H1 (cell line): ENCODE measurements around the gene OPA3. TPM values are rescaled to one million over a fixed set of nuclear protein-coding genes. Genes with fewer than 3 reads are reported as not detected.

Experiments
- CTCF ChIA-PET: fragments of 300-600 bp; sonication (Branson Sonifier 250); formaldehyde crosslinking; loops from one replicate; lab custom pipeline; 2021; ENCODE audit not compliant: partially characterized antibody; lab: Charles Lee
- POLR2A ChIA-PET: fragments of 300-600 bp; sonication (Branson Sonifier 250); formaldehyde crosslinking; loops from one replicate; lab custom pipeline; 2021; ENCODE audit warnings: inconsistent platforms; ENCODE audit not compliant: partially characterized antibody; lab: Charles Lee
- DNase-seq, 2 experiments: peaks; one replicate each; pipeline versions ENCODE4 v3.0.0 to v3.0.0-alpha.2; 2010 to 2022; ENCODE audit warnings: low spot score in 2 of 2, low read depth in 1 of 2, mixed read lengths in 1 of 2
- FAIRE-seq: peaks from 2 replicates; lab custom pipeline; 2011; peaks lifted over from hg19 to GRCh38; lab: Jason Lieb, UNC
- H2AFZ ChIP-seq: 2 replicates; pipeline ENCODE4 v1.8.1; 2012; ENCODE audit warnings: low read length, inconsistent platforms
- H2AK5ac ChIP-seq: 2 replicates; pipeline ENCODE4 v1.6.1; 2013; ENCODE audit warnings: low read depth, low read length
- H2BK120ac ChIP-seq: replicated peaks from 2 replicates; pipeline ENCODE3; 2013; ENCODE audit warnings: low read depth, low read length, inconsistent platforms
- H2BK12ac ChIP-seq: 2 replicates; pipeline ENCODE4 v1.6.1; 2013; ENCODE audit warnings: low read depth, low read length
- H2BK15ac ChIP-seq: 2 replicates; pipeline ENCODE4 v1.6.1; 2013; ENCODE audit warnings: low read length
- H2BK20ac ChIP-seq: 2 replicates; pipeline ENCODE4 v1.6.1; 2013; ENCODE audit warnings: low read length
- H2BK5ac ChIP-seq: 2 replicates; pipeline ENCODE4 v1.6.1; 2013; ENCODE audit warnings: low read depth, low read length
- H3K14ac ChIP-seq: 2 replicates; pipeline ENCODE4 v1.6.1; 2013; ENCODE audit warnings: inconsistent platforms; ENCODE audit not compliant: insufficient read length
- H3K18ac ChIP-seq: 2 replicates; pipeline ENCODE4 v1.6.1; 2013; ENCODE audit warnings: low read length; ENCODE audit errors: extremely low read depth
- H3K23ac ChIP-seq: 2 replicates; pipeline ENCODE4 v1.6.1; 2013; ENCODE audit warnings: inconsistent platforms; ENCODE audit not compliant: insufficient read length
- H3K23me2 ChIP-seq: 2 replicates; pipeline ENCODE4 v1.6.1; 2013; ENCODE audit warnings: low read depth, low read length
- H3K27ac ChIP-seq: 2 replicates; pipeline ENCODE4 v1.6.1; 2011; ENCODE audit warnings: low read depth, low read length, inconsistent platforms
- H3K27me3 ChIP-seq, 4 experiments: replicated peaks in 1 of 4; 1 replicate in 1 of 4; 2 replicates in 3 of 4; pipeline versions ENCODE4 v1.6.1 to v1.8.1; 2011 to 2013; ENCODE audit warnings: low read length in 3 of 4, mild to moderate bottlenecking in 3 of 4, inconsistent platforms in 2 of 4, mixed read lengths in 2 of 4, moderate library complexity in 1 of 4; ENCODE audit not compliant: control insufficient read depth in 3 of 4, insufficient read depth in 3 of 4; ENCODE audit errors: extremely low read depth in 1 of 4
- H3K36me3 ChIP-seq, 4 experiments: 2 replicates each; pipeline versions ENCODE4 v1.6.1 to v1.8.1; 2011 to 2013; ENCODE audit warnings: mild to moderate bottlenecking in 4 of 4, low read length in 3 of 4, moderate library complexity in 2 of 4, control low read depth in 1 of 4, inconsistent platforms in 1 of 4; ENCODE audit not compliant: insufficient read depth in 4 of 4, control insufficient read depth in 2 of 4
- H3K4ac ChIP-seq: replicated peaks from 2 replicates; pipeline ENCODE3; 2013; ENCODE audit warnings: low read length, low read depth, mixed read lengths, inconsistent platforms; ENCODE audit not compliant: insufficient read length
- H3K4me1 ChIP-seq, 4 experiments: replicated peaks in 1 of 4; 1 replicate in 1 of 4; 2 replicates in 3 of 4; pipeline versions ENCODE4 v1.6.1 to v1.8.1; 2011 to 2013; ENCODE audit warnings: low read length in 3 of 4, inconsistent platforms in 2 of 4, mixed read lengths in 1 of 4; ENCODE audit not compliant: insufficient read depth in 4 of 4, control insufficient read depth in 3 of 4
- H3K4me2 ChIP-seq, 2 experiments: 2 replicates each; pipeline versions ENCODE4 v1.6.1 to v1.8.1; 2011 to 2013; ENCODE audit warnings: low read depth in 2 of 2, low read length in 2 of 2, control low read depth in 1 of 2, inconsistent platforms in 1 of 2, mild to moderate bottlenecking in 1 of 2; ENCODE audit not compliant: insufficient read depth in 1 of 2
- H3K4me3 ChIP-seq, 4 experiments: fragments of 200-600, 300-600 bp in 1 of 4; sonication (generic), shearing (Covaris generic), sonication (Bioruptor Twin) in 1 of 4; 2 replicates each; pipeline versions ENCODE4 v1.5.1 to v1.8.1; 2011 to 2016; ENCODE audit warnings: low read length in 4 of 4, low read depth in 3 of 4, control low read depth in 2 of 4, inconsistent platforms in 2 of 4, mild to moderate bottlenecking in 2 of 4, mixed read lengths in 1 of 4, moderate library complexity in 1 of 4; ENCODE audit not compliant: insufficient read depth in 2 of 4; ENCODE audit errors: extremely low read depth in 1 of 4
- H3K56ac ChIP-seq: replicated peaks from 2 replicates; pipeline ENCODE3; 2013; ENCODE audit warnings: low read depth, mild to moderate bottlenecking, mixed read lengths, low read length, inconsistent platforms; ENCODE audit not compliant: insufficient read length
- H3K79me1 ChIP-seq: 2 replicates; pipeline ENCODE4 v1.6.1; 2013; ENCODE audit warnings: low read depth, low read length, control low read depth
- H3K79me2 ChIP-seq, 2 experiments: 2 replicates each; pipeline versions ENCODE4 v1.6.1 to v1.8.1; 2012 to 2013; ENCODE audit warnings: low read length in 2 of 2, mild to moderate bottlenecking in 2 of 2, inconsistent platforms in 1 of 2; ENCODE audit not compliant: insufficient read depth in 2 of 2, control insufficient read depth in 1 of 2
- H3K9ac ChIP-seq, 4 experiments: replicated peaks in 1 of 4; 1 replicate in 1 of 4; 2 replicates in 3 of 4; pipeline versions ENCODE4 v1.6.1 to v1.8.1; 2011 to 2013; ENCODE audit warnings: low read depth in 3 of 4, low read length in 3 of 4, control low read depth in 2 of 4, mild to moderate bottlenecking in 2 of 4, moderate library complexity in 2 of 4, inconsistent platforms in 1 of 4; ENCODE audit errors: extremely low read depth in 1 of 4
- H3K9me3 ChIP-seq, 2 experiments: 2 replicates each; pipeline versions ENCODE4 v1.6.1 to v1.8.1; 2012 to 2013; ENCODE audit warnings: mild to moderate bottlenecking in 2 of 2, moderate library complexity in 2 of 2, control low read depth in 1 of 2, inconsistent platforms in 1 of 2, low read depth in 1 of 2, low read length in 1 of 2, mixed read lengths in 1 of 2; ENCODE audit not compliant: insufficient read depth in 2 of 2
- H4K20me1 ChIP-seq, 2 experiments: replicated peaks in 1 of 2; 2 replicates each; pipeline versions ENCODE3 to v1.8.1; 2011 to 2013; ENCODE audit warnings: inconsistent platforms in 2 of 2, low read length in 2 of 2, mild to moderate bottlenecking in 1 of 2; ENCODE audit not compliant: insufficient read depth in 2 of 2, control insufficient read depth in 1 of 2
- H4K5ac ChIP-seq: 2 replicates; pipeline ENCODE4 v1.6.1; 2013; ENCODE audit warnings: low read length, low read depth, mixed read lengths, inconsistent platforms; ENCODE audit not compliant: insufficient read length
- H4K8ac ChIP-seq: 2 replicates; pipeline ENCODE4 v1.8.0; 2013; ENCODE audit warnings: mild to moderate bottlenecking, moderate library complexity, low read length, inconsistent platforms; ENCODE audit not compliant: insufficient read depth; ENCODE audit errors: extremely low read depth
- H4K91ac ChIP-seq: replicated peaks from 2 replicates; pipeline ENCODE3; 2013; ENCODE audit warnings: low read length, mixed read lengths, inconsistent platforms; ENCODE audit not compliant: insufficient read length
- ATF2 ChIP-seq: IDR thresholded peaks from 2 replicates; pipeline ENCODE4 v1.6.1; 2012; ENCODE audit warnings: low read length, inconsistent platforms
- CBX8 ChIP-seq: fragments of 300-800, 300-1000 bp; sonication (generic); IDR thresholded peaks from 2 replicates; pipeline ENCODE4 v1.7.1; 2016; ENCODE audit warnings: low read depth, low read length, borderline replicate concordance
- EGR1 ChIP-seq: IDR thresholded peaks from 2 replicates; pipeline ENCODE4 v1.6.1; 2011; ENCODE audit warnings: low read depth, low read length, borderline replicate concordance
- GTF2F1 ChIP-seq: IDR thresholded peaks from 2 replicates; pipeline ENCODE4 v1.6.1; 2012; ENCODE audit warnings: low read depth, low read length, improper control_type of control experiment, borderline replicate concordance
- JUND ChIP-seq: IDR thresholded peaks from 2 replicates; pipeline ENCODE4 v1.6.1; 2011; ENCODE audit warnings: mild to moderate bottlenecking, improper control_type of control experiment, low read length
- SIN3A ChIP-seq, 2 experiments: IDR thresholded peaks in 1 of 2; conservative IDR thresholded peaks in 1 of 2; 2 replicates each; pipeline ENCODE4 v1.6.1; 2011 to 2012; ENCODE audit warnings: low read length in 2 of 2, improper control_type of control experiment in 1 of 2, low read depth in 1 of 2, mild to moderate bottlenecking in 1 of 2
- SIRT6 ChIP-seq: IDR thresholded peaks from one replicate; pipeline ENCODE4 v1.7.1; 2012; ENCODE audit warnings: low read length, inconsistent platforms
- SP1 ChIP-seq: IDR thresholded peaks from 2 replicates; pipeline ENCODE4 v1.6.1; 2011; ENCODE audit warnings: low read depth, low read length
- SP2 ChIP-seq: IDR thresholded peaks from 2 replicates; pipeline ENCODE4 v1.6.1; 2012; ENCODE audit warnings: mild to moderate bottlenecking, low read length, inconsistent platforms
- SRF ChIP-seq: IDR thresholded peaks from 2 replicates; pipeline ENCODE4 v1.6.1; 2011; ENCODE audit warnings: mild to moderate bottlenecking, low read depth, low read length, moderate library complexity
- TAF1 ChIP-seq: IDR thresholded peaks from 2 replicates; pipeline ENCODE4 v1.6.1; 2011; ENCODE audit warnings: mild to moderate bottlenecking, low read depth, low read length
- TBP ChIP-seq: IDR thresholded peaks from 2 replicates; pipeline ENCODE4 v1.6.1; 2011; ENCODE audit warnings: low read depth, low read length, improper control_type of control experiment
- YY1 ChIP-seq: IDR thresholded peaks from 2 replicates; pipeline ENCODE4 v1.6.1; 2011; ENCODE audit warnings: low read depth, mild to moderate bottlenecking, low read length
- WGBS, 2 experiments: shearing (Covaris generic) in 1 of 2; methylation state at CpG; one replicate each; pipeline versions ENCODE4 v1.1.6 to v1.1.7; 2013 to 2015; ENCODE audit warnings: low lambda C conversion rate in 2 of 2, mixed read lengths in 2 of 2, inconsistent platforms in 1 of 2, low coverage in 1 of 2, missing lambda C conversion rate in 1 of 2; ENCODE audit not compliant: insufficient replicate concordance in 2 of 2, insufficient coverage in 1 of 2, insufficient read length in 1 of 2; ENCODE audit errors: extremely low coverage in 1 of 2, missing lambda C conversion rate in 1 of 2; 5-methylcytosine and 5-hydroxymethylcytosine counted together
- polyA plus RNA-seq, 7 experiments: library from polyadenylated mRNA; depleted of rRNA in 3 of 7; stranded (reverse) in 5 of 7; unstranded in 2 of 7; fragments of >200 nt in 5 of 7; fragments of 200-250 nt in 2 of 7; gene quantifications; 1 replicate in 5 of 7; 2 replicates in 1 of 7; 4 replicates in 1 of 7; pipeline versions ENCODE4 v1.2.1 to v1.2.3, GENCODE V29; 2011 to 2013; ENCODE audit warnings: missing spikeins in 2 of 7, mixed read lengths in 2 of 7
- total RNA-seq: library from RNA; stranded (reverse); fragmentation: NEBNext Ultra II Directional; extraction: Animal tissue kit (Norgen Biotek cat#: 25700); gene quantifications from 2 replicates; pipeline ENCODE4 v1.2.1, GENCODE V29; 2021

The OPA3 gene
- total and polyA plus RNA-seq, 2 of the 8 experiments (the other 6 are each of a cell fraction or from before 2014, with no cell fraction given): 12.5 to 14.5 TPM

GRCh38 chr19:45576682-45577081 is 7.9 kb downstream of the OPA3 start:
- Histone ChIP-seq H3K23ac (no peak overlapping the region), H3K79me2 (0 out of 4 replicates have a peak, but pooled peaks cover 0 to 2% of the 10 kb centered on the region in 2 experiments), H2BK5ac (no peak overlapping the region; the same call in 1 of the 2 replicates), H2BK12ac (0 out of 2 replicates have a peak overlapping the region, but pooled peaks have one; percentile 52), H4K5ac (no peak overlapping the region), H3K36me3 (no peaks in the 10 kb centered on the region; a peak in 1 of 8 replicates), H2BK15ac (no peak overlapping the region), H3K4ac (no peak overlapping the region), H4K8ac (no peak overlapping the region), H3K27ac (no peak overlapping the region), H3K4me2 (peak overlapping the region in 1 of 2 experiments; percentile 62; a peak in 1 of 4 replicates), H3K9me3 (no peaks in the 10 kb centered on the region), H2BK120ac (no peak overlapping the region), H3K14ac (no peak overlapping the region), H3K56ac (no peak overlapping the region), H3K27me3 (no peaks in the 10 kb centered on the region), H2AFZ (no peak overlapping the region), H4K20me1 (no peaks in the 10 kb centered on the region), H2BK20ac (no peak overlapping the region), H3K4me1 (peaks cover 7 to 15% (median 10%) of the 10 kb centered on the region in 4 experiments), H3K4me3 (no peak overlapping the region; a peak in 1 of 8 replicates), H3K18ac (no peak overlapping the region), H2AK5ac (no peak overlapping the region), H3K79me1 (no peaks in the 10 kb centered on the region; the same call in 1 of the 2 replicates), H3K9ac (no peak overlapping the region; a peak in 1 of 7 replicates), H4K91ac (no peak overlapping the region), H3K23me2 (no peaks in the 10 kb centered on the region; the same call in 1 of the 2 replicates)
- FAIRE-seq (no peak), DNase-seq (no peak)
- whole genome bisulfite sequencing, 2 experiments: 84% methylated on average over 3 of the region's 3 CpGs; no CpG with 5 or more reads in 1 of the 2 experiments
- ChIA-PET CTCF (interaction anchor here (0.6 to 2.2 kb wide), 7 partner anchors 15 to 66 kb away, joined by 3 to 8 read pairs (median 5); no protein-coding TSS in a partner anchor), POLR2A (interaction anchor here (1.2 kb wide), 1 partner anchor 23 kb away, joined by 3 read pairs; no protein-coding TSS in a partner anchor)
- TF ChIP-seq GTF2F1 (no peak), JUND (no peak), CBX8 (no peak), TBP (no peak), SRF (no peak), ATF2 (no peak), SIRT6 (no peak), SIN3A (conservative IDR thresholded peaks at IDR 0.05 in 1 of 2, IDR thresholded peaks at IDR 0.05 in 1 of 2; ENCODE audit: low read depth in 1 of 2, low read length in 2 of 2) (no peak), EGR1 (no peak), SP1 (no peak), YY1 (no peak), TAF1 (no peak), SP2 (no peak)
